ENCODE measurements around the gene CHRNG. TPM values are rescaled to one million over a fixed set of nuclear protein-coding genes. Genes with fewer than 3 reads are reported as not detected.

Gene CHRNG
- total and polyA plus RNA-seq, 3 donors from 2014 or later, result 0.26 TPM; not detected in 2

- H3K9me3 ChIP-seq, result no peaks in the 10 kb centered on the region
- no peaks in the 10 kb centered on the region for H3K27me3 ChIP-seq
- WGBS, 2 donors, result 88 to 90% methylated on average over 7 to 10 of the region's 10 CpGs
- no peak overlapping the region for H3K4me3 ChIP-seq
- H3K4me1 ChIP-seq, result no peaks in the 10 kb centered on the region
- no peaks in the 10 kb centered on the region for H3K36me3 ChIP-seq (ENCODE audit: low read depth, missing control alignments)
- no peak for TF ChIP-seq POLR2A (IDR thresholded peaks at IDR 0.05)
- TF ChIP-seq CTCF (IDR thresholded peaks at IDR 0.05), result no peak
- no peak for DNase-seq
- intact Hi-C loops (cut with DNase I; ENCODE audit: low total_unique reads), result loop anchor here (10.0 kb wide), 1 partner anchor 608 kb away; no protein-coding TSS in a partner anchor
- H3K27ac ChIP-seq, result no peak overlapping the region
Observed at GRCh38 chr2:232512602-232513001, 26.9 kb upstream of the CHRNG start.

GRCh38 chr2:232513353-232513752 lies 26.1 kb upstream of the CHRNG start:
- TF ChIP-seq CTCF (IDR thresholded peaks at IDR 0.05), result no peak
- TF ChIP-seq POLR2A (IDR thresholded peaks at IDR 0.05), result no peak
- Histone ChIP-seq H3K36me3 (ENCODE audit: low read depth, missing control alignments) (no peaks in the 10 kb centered on the region), H3K9me3 (no peaks in the 10 kb centered on the region), H3K4me3 (no peak overlapping the region), H3K27me3 (no peaks in the 10 kb centered on the region), H3K27ac (no peak overlapping the region), H3K4me1 (no peaks in the 10 kb centered on the region)
- intact Hi-C loops (cut with DNase I; ENCODE audit: low total_unique reads), result loop anchor here (10.0 kb wide), 1 partner anchor 609 kb away; no protein-coding TSS in a partner anchor
- 87 to 89% methylated on average over 3 to 5 of the region's 5 CpGs for WGBS, 2 donors
- no peak for DNase-seq

GRCh38 chr2:232515639-232516038 lies 23.9 kb upstream of the CHRNG start:
- Histone ChIP-seq H3K27ac (no peak overlapping the region), H3K27me3 (no peaks in the 10 kb centered on the region), H3K36me3 (ENCODE audit: low read depth, missing control alignments) (no peaks in the 10 kb centered on the region), H3K9me3 (no peaks in the 10 kb centered on the region), H3K4me1 (no peaks in the 10 kb centered on the region), H3K4me3 (no peak overlapping the region)
- DNase-seq, result no peak
- intact Hi-C loops (cut with DNase I; ENCODE audit: low total_unique reads), result loop anchor here (10.0 kb wide), 1 partner anchor 611 kb away; no protein-coding TSS in a partner anchor
- WGBS, 2 donors, result 86 to 88% methylated on average over 7 of the region's 7 CpGs
- TF ChIP-seq POLR2A (IDR thresholded peaks at IDR 0.05), result no peak
- TF ChIP-seq CTCF (IDR thresholded peaks at IDR 0.05), result no peak

GRCh38 chr2:232516551-232516950 lies 22.9 kb upstream of the CHRNG start:
- Histone ChIP-seq H3K27me3 (no peaks in the 10 kb centered on the region), H3K9me3 (no peaks in the 10 kb centered on the region), H3K4me3 (no peak overlapping the region), H3K36me3 (ENCODE audit: low read depth, missing control alignments) (no peaks in the 10 kb centered on the region), H3K4me1 (no peaks in the 10 kb centered on the region), H3K27ac (no peak overlapping the region)
- intact Hi-C loops (cut with DNase I; ENCODE audit: low total_unique reads), result loop anchor here (10.0 kb wide), 1 partner anchor 612 kb away; no protein-coding TSS in a partner anchor
- WGBS, 2 donors, result 87 to 91% methylated on average over 3 of the region's 3 CpGs
- TF ChIP-seq CTCF (IDR thresholded peaks at IDR 0.05) (no peak), POLR2A (IDR thresholded peaks at IDR 0.05) (no peak)
- DNase-seq, result no peak

- H3K4me1 ChIP-seq, result no peaks in the 10 kb centered on the region
- no peaks in the 10 kb centered on the region for H3K27me3 ChIP-seq
- DNase-seq, result no peak
- TF ChIP-seq POLR2A (IDR thresholded peaks at IDR 0.05) (no peak), CTCF (IDR thresholded peaks at IDR 0.05) (no peak)
- WGBS, 2 donors, result 87 to 89% methylated on average over 3 to 6 of the region's 6 CpGs
- H3K36me3 ChIP-seq (ENCODE audit: low read depth, missing control alignments), result no peaks in the 10 kb centered on the region
- H3K9me3 ChIP-seq, result no peaks in the 10 kb centered on the region
- intact Hi-C loops (cut with DNase I; ENCODE audit: low total_unique reads), result loop anchor here (10.0 kb wide), 1 partner anchor 614 kb away; no protein-coding TSS in a partner anchor
- H3K27ac ChIP-seq, result no peak overlapping the region
- no peak overlapping the region for H3K4me3 ChIP-seq
Observed at GRCh38 chr2:232518844-232519243, 20.6 kb upstream of the CHRNG start.
